Nephron progenitor cell (in vitro differentiated cells): ENCODE data around the gene PLLP.
A peak's percentile ranks its signal among the peaks of the same experiment; 100 is the strongest.

Experiments used
- DNase-seq: peaks from one replicate; pipeline ENCODE4 v3.0.0; 2021
- H3K27ac Mint-ChIP-seq: 2 replicates; pipeline ENCODE4 v1.8.0; 2021; ENCODE audit warnings: mild to moderate bottlenecking, moderate library complexity, mixed read lengths
- H3K27me3 Mint-ChIP-seq: 2 replicates; pipeline ENCODE4 v1.8.0; 2021; ENCODE audit warnings: mild to moderate bottlenecking, low read depth, mixed read lengths; ENCODE audit not compliant: poor library complexity
- H3K36me3 Mint-ChIP-seq: 2 replicates; pipeline ENCODE4 v1.8.0; 2021; ENCODE audit warnings: low read depth, mixed read lengths
- H3K4me1 Mint-ChIP-seq: 2 replicates; pipeline ENCODE4 v1.8.0; 2021; ENCODE audit warnings: mixed read lengths
- H3K4me3 Mint-ChIP-seq: 2 replicates; pipeline ENCODE4 v1.8.0; 2021; ENCODE audit warnings: mild to moderate bottlenecking, moderate library complexity, mixed read lengths
- H3K9me3 Mint-ChIP-seq: 2 replicates; pipeline ENCODE4 v1.8.0; 2021; ENCODE audit warnings: mild to moderate bottlenecking, moderate library complexity, mixed read lengths
- TF ChIP-seq, protein P1 (sequence below): fragments of 200-600 bp; sonication (generic); IDR thresholded peaks from 2 replicates; pipeline ENCODE4 v1.5.0; 2021; ENCODE audit warnings: antibody characterized with exemption

PLLP gene

GRCh38 chr16:57239107-57239506 is 45.4 kb downstream of the PLLP start:
- DNase-seq = no peak
- TF ChIP-seq, protein P1, sequence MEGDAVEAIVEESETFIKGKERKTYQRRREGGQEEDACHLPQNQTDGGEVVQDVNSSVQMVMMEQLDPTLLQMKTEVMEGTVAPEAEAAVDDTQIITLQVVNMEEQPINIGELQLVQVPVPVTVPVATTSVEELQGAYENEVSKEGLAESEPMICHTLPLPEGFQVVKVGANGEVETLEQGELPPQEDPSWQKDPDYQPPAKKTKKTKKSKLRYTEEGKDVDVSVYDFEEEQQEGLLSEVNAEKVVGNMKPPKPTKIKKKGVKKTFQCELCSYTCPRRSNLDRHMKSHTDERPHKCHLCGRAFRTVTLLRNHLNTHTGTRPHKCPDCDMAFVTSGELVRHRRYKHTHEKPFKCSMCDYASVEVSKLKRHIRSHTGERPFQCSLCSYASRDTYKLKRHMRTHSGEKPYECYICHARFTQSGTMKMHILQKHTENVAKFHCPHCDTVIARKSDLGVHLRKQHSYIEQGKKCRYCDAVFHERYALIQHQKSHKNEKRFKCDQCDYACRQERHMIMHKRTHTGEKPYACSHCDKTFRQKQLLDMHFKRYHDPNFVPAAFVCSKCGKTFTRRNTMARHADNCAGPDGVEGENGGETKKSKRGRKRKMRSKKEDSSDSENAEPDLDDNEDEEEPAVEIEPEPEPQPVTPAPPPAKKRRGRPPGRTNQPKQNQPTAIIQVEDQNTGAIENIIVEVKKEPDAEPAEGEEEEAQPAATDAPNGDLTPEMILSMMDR = no peak
- no peaks in the 10 kb centered on the region for H3K27me3 Mint-ChIP-seq
- H3K36me3 Mint-ChIP-seq = peaks cover 44% of the 10 kb centered on the region
- no peak overlapping the region for H3K27ac Mint-ChIP-seq
- no peaks in the 10 kb centered on the region for H3K9me3 Mint-ChIP-seq
- H3K4me1 Mint-ChIP-seq = peaks cover 1% of the 10 kb centered on the region
- H3K4me3 Mint-ChIP-seq = no peak overlapping the region

GRCh38 chr16:57238682-57239081 is 45.8 kb downstream of the PLLP start:
- DNase-seq = no peak
- H3K9me3 Mint-ChIP-seq = no peaks in the 10 kb centered on the region
- H3K36me3 Mint-ChIP-seq = peaks cover 48% of the 10 kb centered on the region
- no peaks in the 10 kb centered on the region for H3K27me3 Mint-ChIP-seq
- no peaks in the 10 kb centered on the region for H3K4me1 Mint-ChIP-seq
- no peak overlapping the region for H3K27ac Mint-ChIP-seq
- no peak overlapping the region for H3K4me3 Mint-ChIP-seq
- TF ChIP-seq, protein P1 = no peak

GRCh38 chr16:57236022-57236350 is 48.5 kb downstream of the PLLP start:
- TF ChIP-seq, protein P1 = no peak
- Mint-ChIP-seq H3K9me3 (no peaks in the 10 kb centered on the region), H3K27me3 (no peaks in the 10 kb centered on the region), H3K27ac (no peak overlapping the region), H3K36me3 (peaks cover 56% of the 10 kb centered on the region), H3K4me3 (no peak overlapping the region), H3K4me1 (no peaks in the 10 kb centered on the region)
- DNase-seq = no peak

- Mint-ChIP-seq H3K4me1 (no peaks in the 10 kb centered on the region), H3K4me3 (no peak overlapping the region), H3K36me3 (peaks cover 62% of the 10 kb centered on the region), H3K27ac (peak overlapping the region; percentile 79), H3K9me3 (no peaks in the 10 kb centered on the region), H3K27me3 (no peaks in the 10 kb centered on the region)
- DNase-seq = no peak
- TF ChIP-seq, protein P1 = no peak
Observed at GRCh38 chr16:57235128-57236021, 49.1 kb downstream of the PLLP start.

DNA sequence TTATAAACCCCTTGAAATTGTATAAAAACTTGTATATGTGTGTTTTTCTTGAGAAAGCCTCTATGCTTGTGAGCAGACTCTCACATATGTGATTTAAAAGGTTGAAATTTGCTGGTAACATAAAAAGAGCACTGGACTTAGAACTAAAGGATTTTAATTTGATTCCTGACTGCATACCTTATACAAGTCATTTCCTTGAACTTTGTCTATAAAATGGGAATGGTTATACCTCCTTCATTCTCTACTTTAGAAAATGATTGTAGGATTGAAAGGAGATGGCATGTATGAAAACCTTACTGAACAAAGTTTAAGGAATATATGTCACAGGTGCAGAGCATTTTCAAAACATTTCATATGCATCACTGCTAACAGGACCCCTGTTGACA is 49.8 kb downstream of the PLLP start:
- peaks cover 65% of the 10 kb centered on the region for H3K36me3 Mint-ChIP-seq
- H3K9me3 Mint-ChIP-seq = no peaks in the 10 kb centered on the region
- no peak overlapping the region for H3K4me3 Mint-ChIP-seq
- H3K27me3 Mint-ChIP-seq = no peaks in the 10 kb centered on the region
- no peak overlapping the region for H3K27ac Mint-ChIP-seq
- DNase-seq = no peak
- TF ChIP-seq, protein P1 = no peak
- H3K4me1 Mint-ChIP-seq = no peaks in the 10 kb centered on the region
